ENCODE data around the gene ARHGAP26.

Gene ARHGAP26

GRCh38 chr5:143248822-143249579 is 478.8 kb downstream of the ARHGAP26 start:
- TF ChIP-seq TAF1 (IDR thresholded peaks at IDR 0.05; ENCODE audit: borderline replicate concordance, insufficient read depth, low read length) (no peak), REST (IDR thresholded peaks at IDR 0.05; ENCODE audit: insufficient read depth in 1 of 2, low read depth in 2 of 2, low read length in 2 of 2) (no peak), FOXP2 (optimal IDR thresholded peaks at IDR 0.05; ENCODE audit: borderline replicate concordance, extremely low read depth, extremely low read length, insufficient read depth) (no peak)

- TF ChIP-seq FOXP2 (optimal IDR thresholded peaks at IDR 0.05; ENCODE audit: borderline replicate concordance, extremely low read depth, extremely low read length, insufficient read depth) (no peak), POLR2AphosphoS5 (IDR thresholded peaks at IDR 0.05; ENCODE audit: low read depth, low read length) (no peak), TAF1 (IDR thresholded peaks at IDR 0.05; ENCODE audit: borderline replicate concordance, insufficient read depth, low read length) (no peak), SIN3A (IDR thresholded peaks at IDR 0.05; ENCODE audit: borderline replicate concordance, insufficient read depth, low read length) (no peak), REST (IDR thresholded peaks at IDR 0.05; ENCODE audit: insufficient read depth in 1 of 2, low read depth in 2 of 2, low read length in 2 of 2) (no peak)
Measured at GRCh38 chr5:143249851-143250250, 479.7 kb downstream of the ARHGAP26 start.

- TF ChIP-seq REST (IDR thresholded peaks at IDR 0.05; ENCODE audit: insufficient read depth in 1 of 2, low read depth in 2 of 2, low read length in 2 of 2) (no peak), POLR2AphosphoS5 (IDR thresholded peaks at IDR 0.05; ENCODE audit: low read depth, low read length) (no peak), SIN3A (IDR thresholded peaks at IDR 0.05; ENCODE audit: borderline replicate concordance, insufficient read depth, low read length) (no peak), FOXP2 (optimal IDR thresholded peaks at IDR 0.05; ENCODE audit: borderline replicate concordance, extremely low read depth, extremely low read length, insufficient read depth) (no peak), TAF1 (IDR thresholded peaks at IDR 0.05; ENCODE audit: borderline replicate concordance, insufficient read depth, low read length) (no peak)
Measured at GRCh38 chr5:143251190-143251589, 481.0 kb downstream of the ARHGAP26 start.

- TF ChIP-seq POLR2AphosphoS5 (IDR thresholded peaks at IDR 0.05; ENCODE audit: low read depth, low read length) = no peak
Measured at GRCh38 chr5:143251946-143252345, 481.8 kb downstream of the ARHGAP26 start.

GRCh38 chr5:143254819-143255218 is 484.6 kb downstream of the ARHGAP26 start:
- no peak for TF ChIP-seq TAF1 (IDR thresholded peaks at IDR 0.05; ENCODE audit: borderline replicate concordance, insufficient read depth, low read length)
- TF ChIP-seq SIN3A (IDR thresholded peaks at IDR 0.05; ENCODE audit: borderline replicate concordance, insufficient read depth, low read length) = no peak
- TF ChIP-seq REST (IDR thresholded peaks at IDR 0.05; ENCODE audit: insufficient read depth in 1 of 2, low read depth in 2 of 2, low read length in 2 of 2) = no peak
- no peak for TF ChIP-seq FOXP2 (optimal IDR thresholded peaks at IDR 0.05; ENCODE audit: borderline replicate concordance, extremely low read depth, extremely low read length, insufficient read depth)
- no peak for TF ChIP-seq POLR2AphosphoS5 (IDR thresholded peaks at IDR 0.05; ENCODE audit: low read depth, low read length)

Data from PFSK-1 (cell line).